ENCODE measurements around the gene AFAP1. TPM values are rescaled to one million over a fixed set of nuclear protein-coding genes. Genes with fewer than 3 reads are reported as not detected.

AFAP1 gene
- total RNA-seq, 1 donor from 2014 or later, result 55.6 TPM

GRCh38 chr4:7929118-7929951, 10.3 kb downstream of the AFAP1 start:
- Histone ChIP-seq H3K36me3 (ENCODE audit: control insufficient read depth, insufficient read depth, low read length) (no peaks in the 10 kb centered on the region), H3K4me3 (ENCODE audit: low read depth, low read length) (no peak overlapping the region), H3K27me3 (ENCODE audit: control insufficient read depth, insufficient read depth, low read length) (no peaks in the 10 kb centered on the region)
- DNase-seq (ENCODE audit: low read depth), result no peak
- TF ChIP-seq CTCF (IDR thresholded peaks at IDR 0.05; ENCODE audit: insufficient read depth, low read length, poor library complexity, severe bottlenecking), result peak; percentile 40

GRCh38 chr4:7928711-7929110, 10.9 kb downstream of the AFAP1 start:
- Histone ChIP-seq H3K4me3 (ENCODE audit: low read depth, low read length) (no peak overlapping the region), H3K27me3 (ENCODE audit: control insufficient read depth, insufficient read depth, low read length) (no peaks in the 10 kb centered on the region), H3K36me3 (ENCODE audit: control insufficient read depth, insufficient read depth, low read length) (no peaks in the 10 kb centered on the region)
- no peak for TF ChIP-seq CTCF (IDR thresholded peaks at IDR 0.05; ENCODE audit: insufficient read depth, low read length, poor library complexity, severe bottlenecking)
- DNase-seq (ENCODE audit: low read depth), result no peak

- no peaks in the 10 kb centered on the region for H3K27me3 ChIP-seq (ENCODE audit: control insufficient read depth, insufficient read depth, low read length)
- no peak for DNase-seq (ENCODE audit: low read depth)
- H3K4me3 ChIP-seq (ENCODE audit: low read depth, low read length), result no peak overlapping the region
- no peak for TF ChIP-seq CTCF (IDR thresholded peaks at IDR 0.05; ENCODE audit: insufficient read depth, low read length, poor library complexity, severe bottlenecking)
- H3K36me3 ChIP-seq (ENCODE audit: control insufficient read depth, insufficient read depth, low read length), result no peaks in the 10 kb centered on the region
Observed at GRCh38 chr4:7926822-7927221, 12.8 kb downstream of the AFAP1 start.

GRCh38 chr4:7924570-7924969, 15.1 kb downstream of the AFAP1 start:
- TF ChIP-seq CTCF (IDR thresholded peaks at IDR 0.05; ENCODE audit: insufficient read depth, low read length, poor library complexity, severe bottlenecking), result no peak
- Histone ChIP-seq H3K4me3 (ENCODE audit: low read depth, low read length) (no peak overlapping the region), H3K36me3 (ENCODE audit: control insufficient read depth, insufficient read depth, low read length) (no peaks in the 10 kb centered on the region), H3K27me3 (ENCODE audit: control insufficient read depth, insufficient read depth, low read length) (no peaks in the 10 kb centered on the region)
- DNase-seq (ENCODE audit: low read depth), result no peak

GRCh38 chr4:7924163-7924562, 15.5 kb downstream of the AFAP1 start:
- no peak for TF ChIP-seq CTCF (IDR thresholded peaks at IDR 0.05; ENCODE audit: insufficient read depth, low read length, poor library complexity, severe bottlenecking)
- DNase-seq (ENCODE audit: low read depth), result no peak
- Histone ChIP-seq H3K27me3 (ENCODE audit: control insufficient read depth, insufficient read depth, low read length) (no peaks in the 10 kb centered on the region), H3K36me3 (ENCODE audit: control insufficient read depth, insufficient read depth, low read length) (no peaks in the 10 kb centered on the region), H3K4me3 (ENCODE audit: low read depth, low read length) (no peak overlapping the region)

GRCh38 chr4:7922466-7922865, 17.2 kb downstream of the AFAP1 start:
- H3K4me3 ChIP-seq (ENCODE audit: low read depth, low read length), result no peak overlapping the region
- no peaks in the 10 kb centered on the region for H3K36me3 ChIP-seq (ENCODE audit: control insufficient read depth, insufficient read depth, low read length)
- DNase-seq (ENCODE audit: low read depth), result no peak
- H3K27me3 ChIP-seq (ENCODE audit: control insufficient read depth, insufficient read depth, low read length), result no peaks in the 10 kb centered on the region
- no peak for TF ChIP-seq CTCF (IDR thresholded peaks at IDR 0.05; ENCODE audit: insufficient read depth, low read length, poor library complexity, severe bottlenecking)

Data from kidney epithelial cell (primary cell).